Neutrophil (primary cell): ENCODE measurements around the gene COL16A1.

ENCODE experiments used
- H3K27ac ChIP-seq: fragments of 200-600 bp; sonication (generic); 2 replicates; pipeline ENCODE4 v1.5.1; 2016; ENCODE audit warnings: mild to moderate bottlenecking, moderate library complexity
- H3K27me3 ChIP-seq: fragments of 200-600 bp; sonication (generic); 2 replicates; pipeline ENCODE4 v1.6.0; 2016; ENCODE audit warnings: mild to moderate bottlenecking
- H3K36me3 ChIP-seq: fragments of 200-600 bp; sonication (generic); 2 replicates; pipeline ENCODE4 v1.5.1; 2017
- H3K4me1 ChIP-seq, 2 experiments: fragments of 200-600 bp in 1 of 2; sonication (generic) in 1 of 2; 1 replicate in 1 of 2; 2 replicates in 1 of 2; pipeline versions ENCODE4 v1.5.1 to v1.6.1; 2013 to 2016; ENCODE audit warnings: low read depth in 1 of 2, low read length in 1 of 2, mild to moderate bottlenecking in 1 of 2, moderate library complexity in 1 of 2; ENCODE audit not compliant: control insufficient read depth in 1 of 2, insufficient read depth in 1 of 2
- H3K4me3 ChIP-seq, 2 experiments: fragments of 200-600 bp in 1 of 2; sonication (generic) in 1 of 2; 1 replicate in 1 of 2; 2 replicates in 1 of 2; pipeline ENCODE4 v1.5.1; 2013 to 2016; ENCODE audit warnings: low read depth in 1 of 2, low read length in 1 of 2, mild to moderate bottlenecking in 1 of 2, moderate library complexity in 1 of 2
- H3K9me3 ChIP-seq: fragments of 200-600 bp; sonication (generic); 2 replicates; pipeline ENCODE4 v1.5.1; 2016
- CTCF ChIP-seq: fragments of 200-600 bp; sonication (generic); IDR thresholded peaks from 2 replicates; pipeline ENCODE4 v1.5.1; 2016; ENCODE audit warnings: antibody characterized with exemption

The COL16A1 gene

DNA sequence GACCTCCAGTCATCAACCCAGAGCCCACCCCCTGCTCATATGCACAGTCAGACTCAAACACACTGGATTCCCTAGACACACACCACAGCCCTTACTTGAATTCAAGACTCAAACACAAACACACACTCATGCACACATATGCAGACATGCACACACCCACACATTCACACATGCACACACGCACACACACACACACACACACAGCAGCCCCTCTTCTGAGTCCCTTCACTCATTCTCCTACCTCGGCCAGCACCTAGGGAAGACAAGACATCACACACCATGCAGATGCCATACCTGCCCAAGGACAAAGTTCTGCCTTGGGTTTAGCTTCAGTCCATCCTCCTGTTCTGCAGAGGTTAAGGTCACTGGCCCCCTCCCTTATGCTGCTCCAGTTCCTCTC lies 87.9 kb downstream of the COL16A1 start:
- TF ChIP-seq CTCF: no peak

GRCh38 chr1:31615414-31615813 lies 88.4 kb downstream of the COL16A1 start:
- no peak for TF ChIP-seq CTCF
- H3K27ac ChIP-seq: no peak overlapping the region
- no peaks in the 10 kb centered on the region for H3K9me3 ChIP-seq
- peaks cover 46% of the 10 kb centered on the region for H3K27me3 ChIP-seq
- H3K4me1 ChIP-seq: peaks cover 10 to 21% of the 10 kb centered on the region in 2 experiments
- H3K4me3 ChIP-seq: no peak overlapping the region
- H3K36me3 ChIP-seq: no peaks in the 10 kb centered on the region

More for the DNA sequence above, 87.9 kb downstream of the COL16A1 start:
- Histone ChIP-seq H3K4me1 (peaks cover 6 to 17% of the 10 kb centered on the region in 2 experiments), H3K4me3 (no peak overlapping the region), H3K36me3 (no peaks in the 10 kb centered on the region), H3K9me3 (no peaks in the 10 kb centered on the region), H3K27me3 (peaks cover 46% of the 10 kb centered on the region), H3K27ac (no peak overlapping the region)

DNA sequence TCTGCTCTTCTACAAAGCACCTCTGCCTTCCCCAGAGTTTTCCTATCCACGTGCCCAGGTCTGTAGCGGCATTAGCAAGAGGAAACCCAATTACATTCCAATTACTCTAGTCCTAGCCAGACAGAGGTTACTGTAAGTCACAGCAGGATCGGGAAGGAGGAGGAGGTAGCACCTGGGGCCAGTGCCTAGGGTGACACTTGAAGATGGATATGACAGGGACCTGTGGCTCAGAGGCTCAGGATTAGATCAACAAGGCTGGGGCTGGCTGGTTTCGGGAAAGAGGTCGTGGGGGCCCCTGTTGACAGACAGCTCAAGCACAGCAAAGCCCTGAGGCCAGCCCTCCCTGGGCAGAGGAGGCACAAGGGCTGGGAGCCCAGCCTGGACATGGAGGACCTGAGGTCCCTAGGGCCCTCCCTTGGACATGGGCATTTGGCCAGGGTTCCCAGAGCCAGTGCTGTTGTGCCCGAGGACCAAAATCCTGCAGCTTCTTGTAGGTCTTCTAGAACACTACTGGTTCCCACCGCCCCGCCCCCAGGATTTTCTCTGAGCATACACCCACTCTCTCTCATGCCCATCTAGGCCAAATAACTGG lies 89.3 kb downstream of the COL16A1 start:
- H3K27me3 ChIP-seq: peaks cover 43% of the 10 kb centered on the region

GRCh38 chr1:31609514-31610118 lies 94.2 kb downstream of the COL16A1 start:
- Histone ChIP-seq H3K4me1 (peaks cover 10 to 12% of the 10 kb centered on the region in 2 experiments), H3K9me3 (no peaks in the 10 kb centered on the region), H3K4me3 (no peak overlapping the region), H3K27me3 (peaks cover 6% of the 10 kb centered on the region), H3K27ac (no peak overlapping the region), H3K36me3 (no peaks in the 10 kb centered on the region)
- no peak for TF ChIP-seq CTCF

More for the DNA sequence above, 89.3 kb downstream of the COL16A1 start:
- Histone ChIP-seq H3K4me1 (peaks cover 10 to 21% of the 10 kb centered on the region in 2 experiments), H3K4me3 (no peak overlapping the region), H3K9me3 (no peaks in the 10 kb centered on the region), H3K27ac (no peak overlapping the region), H3K36me3 (no peaks in the 10 kb centered on the region)
- TF ChIP-seq CTCF: no peak

GRCh38 chr1:31607360-31607759 lies 96.5 kb downstream of the COL16A1 start:
- no peak for TF ChIP-seq CTCF
- Histone ChIP-seq H3K27me3 (peaks cover 6% of the 10 kb centered on the region), H3K4me1 (peaks cover 10 to 12% of the 10 kb centered on the region in 2 experiments), H3K27ac (no peak overlapping the region), H3K4me3 (no peak overlapping the region), H3K36me3 (no peaks in the 10 kb centered on the region), H3K9me3 (no peaks in the 10 kb centered on the region)
